Posterior cingulate gyrus (tissue), 11 donors: ENCODE measurements around the gene MBD4.

Source experiments
- DNase-seq, 10 donors: peaks; one replicate each; pipeline versions ENCODE4 v3.0.0 to v3.0.0-alpha.2; 2020 to 2021; ENCODE audit warnings: mixed read lengths in 3 of 10
- intact Hi-C: fragments of 100-400 bp; cut with DNase I; formaldehyde crosslinking; loops from one replicate; pipeline ENCODE4 v1.15.1; 2023

MBD4 gene

GRCh38 chr3:129467932-129468331 lies 28.2 kb upstream of the MBD4 start:
- intact Hi-C loops = no loop called here

GRCh38 chr3:129463716-129464115 lies 24.0 kb upstream of the MBD4 start:
- DNase-seq = no peak
- intact Hi-C loops = no loop called here

More at GRCh38 chr3:129467932-129468331, 28.2 kb upstream of the MBD4 start:
- DNase-seq = no peak

- intact Hi-C loops = no loop called here
- no peak for DNase-seq
These were observed 23.3 kb upstream of the MBD4 start for GRCh38 chr3:129463094-129463493.

GRCh38 chr3:129462361-129462968 lies 22.7 kb upstream of the MBD4 start:
- intact Hi-C loops = no loop called here
- no peak for DNase-seq

- intact Hi-C loops = no loop called here
- no peak for DNase-seq
These were observed 21.9 kb upstream of the MBD4 start for GRCh38 chr3:129461461-129462146.

GRCh38 chr3:129461022-129461421 lies 21.3 kb upstream of the MBD4 start:
- intact Hi-C loops = no loop called here
- DNase-seq = no peak

GRCh38 chr3:129460572-129460971 lies 20.8 kb upstream of the MBD4 start:
- intact Hi-C loops = no loop called here
- no peak for DNase-seq

GRCh38 chr3:129460155-129460554 lies 20.4 kb upstream of the MBD4 start:
- intact Hi-C loops = no loop called here
- DNase-seq = no peak

GRCh38 chr3:129453732-129454131 lies 14.0 kb upstream of the MBD4 start:
- intact Hi-C loops = no loop called here
- no peak for DNase-seq

- intact Hi-C loops = no loop called here
- DNase-seq = no peak
These were observed 9.7 kb upstream of the MBD4 start for GRCh38 chr3:129449279-129450115.

GRCh38 chr3:129448186-129448895 lies 8.6 kb upstream of the MBD4 start:
- intact Hi-C loops = no loop called here
- no peak for DNase-seq

GRCh38 chr3:129446926-129447325 lies 7.2 kb upstream of the MBD4 start:
- intact Hi-C loops = no loop called here
- DNase-seq = no peak

- no peak for DNase-seq
- intact Hi-C loops = no loop called here
These were observed 5.7 kb upstream of the MBD4 start for GRCh38 chr3:129445471-129445870.

GRCh38 chr3:129442947-129443346 lies 3.2 kb upstream of the MBD4 start:
- no peak for DNase-seq
- intact Hi-C loops = loop anchor here (5.0 kb wide), 1 partner anchor 44 kb away; no protein-coding TSS in a partner anchor

GRCh38 chr3:129442486-129442885 lies 2.7 kb upstream of the MBD4 start:
- intact Hi-C loops = loop anchor here (5.0 kb wide), 1 partner anchor 45 kb away; no protein-coding TSS in a partner anchor
- DNase-seq = no peak

GRCh38 chr3:129441782-129442181 lies 2.0 kb upstream of the MBD4 start:
- intact Hi-C loops = loop anchor here (5.0 kb wide), 1 partner anchor 46 kb away; no protein-coding TSS in a partner anchor
- peak in 5 of 10 donors; percentile 13 to 82 (median 34) for DNase-seq

- intact Hi-C loops = loop anchor here (5.0 kb wide), 1 partner anchor 46 kb away; no protein-coding TSS in a partner anchor
- no peak for DNase-seq
These were observed 1.5 kb upstream of the MBD4 start for GRCh38 chr3:129441215-129441614.

- DNase-seq = no peak
- intact Hi-C loops = loop anchor here (5.0 kb wide), 1 partner anchor 47 kb away; no protein-coding TSS in a partner anchor
These were observed 956 bp upstream of the MBD4 start for GRCh38 chr3:129440618-129441190.

- intact Hi-C loops = loop anchor here (5.0 kb wide), 1 partner anchor 42 kb away; no protein-coding TSS in a partner anchor
- peak in 3 of 10 donors; percentile 15 to 85 (median 64) for DNase-seq
These were observed 427 bp downstream of the MBD4 start for GRCh38 chr3:129439226-129439816.

GRCh38 chr3:129435367-129435766 lies 4.4 kb downstream of the MBD4 start:
- intact Hi-C loops = loop anchor here (5.0 kb wide), 1 partner anchor 38 kb away; no protein-coding TSS in a partner anchor
- no peak for DNase-seq
